ENCODE measurements around the gene TSC22D3.

DNA sequence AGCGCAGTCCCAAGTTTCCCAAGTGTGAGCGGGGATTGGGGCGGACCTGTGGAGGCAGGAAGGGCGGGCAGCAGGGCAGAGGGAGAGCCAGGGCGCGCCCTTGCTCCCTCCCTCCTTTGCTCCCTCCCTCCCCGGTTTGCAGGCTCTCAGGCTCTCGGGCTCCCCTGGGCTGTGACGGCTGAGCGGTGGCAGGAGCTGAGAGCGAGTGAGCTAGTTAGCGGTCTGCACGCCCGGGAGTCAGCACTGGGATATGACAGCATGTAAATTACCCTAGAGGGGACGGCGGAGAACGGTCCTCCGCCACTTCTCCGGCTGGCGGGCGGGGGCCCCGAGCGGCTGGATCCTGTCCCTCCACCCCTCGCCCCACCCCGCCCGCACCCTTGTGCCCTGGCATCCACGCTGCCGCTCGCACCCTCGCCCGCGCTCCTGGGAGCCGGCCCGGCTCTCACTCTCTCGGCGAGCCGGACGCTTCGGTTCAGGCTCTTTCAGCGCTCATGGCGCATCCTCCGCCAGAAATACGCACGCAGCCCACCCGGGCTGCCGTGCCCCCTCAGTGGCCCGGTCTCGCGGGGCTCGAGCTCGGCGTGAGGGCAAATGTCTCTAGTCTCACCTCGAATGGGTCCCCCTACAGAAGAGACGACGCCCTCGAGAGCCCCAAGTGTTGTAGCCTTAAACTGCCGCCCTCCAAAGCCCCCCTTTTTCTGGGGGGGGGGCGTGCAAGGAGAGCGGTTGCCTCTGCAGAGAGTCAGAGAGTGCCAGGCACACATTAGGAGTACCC is at the start of gene TSC22D3:
- TF ChIP-seq, protein P1, sequence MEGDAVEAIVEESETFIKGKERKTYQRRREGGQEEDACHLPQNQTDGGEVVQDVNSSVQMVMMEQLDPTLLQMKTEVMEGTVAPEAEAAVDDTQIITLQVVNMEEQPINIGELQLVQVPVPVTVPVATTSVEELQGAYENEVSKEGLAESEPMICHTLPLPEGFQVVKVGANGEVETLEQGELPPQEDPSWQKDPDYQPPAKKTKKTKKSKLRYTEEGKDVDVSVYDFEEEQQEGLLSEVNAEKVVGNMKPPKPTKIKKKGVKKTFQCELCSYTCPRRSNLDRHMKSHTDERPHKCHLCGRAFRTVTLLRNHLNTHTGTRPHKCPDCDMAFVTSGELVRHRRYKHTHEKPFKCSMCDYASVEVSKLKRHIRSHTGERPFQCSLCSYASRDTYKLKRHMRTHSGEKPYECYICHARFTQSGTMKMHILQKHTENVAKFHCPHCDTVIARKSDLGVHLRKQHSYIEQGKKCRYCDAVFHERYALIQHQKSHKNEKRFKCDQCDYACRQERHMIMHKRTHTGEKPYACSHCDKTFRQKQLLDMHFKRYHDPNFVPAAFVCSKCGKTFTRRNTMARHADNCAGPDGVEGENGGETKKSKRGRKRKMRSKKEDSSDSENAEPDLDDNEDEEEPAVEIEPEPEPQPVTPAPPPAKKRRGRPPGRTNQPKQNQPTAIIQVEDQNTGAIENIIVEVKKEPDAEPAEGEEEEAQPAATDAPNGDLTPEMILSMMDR (IDR thresholded peaks at IDR 0.05), result no peak
- TF ChIP-seq ZFX (IDR thresholded peaks at IDR 0.05; ENCODE audit: borderline replicate concordance), result no peak
